Natural killer cell (primary cell): ENCODE data around the gene NUCB2. TPM values are rescaled to one million over a fixed set of nuclear protein-coding genes. Genes with fewer than 3 reads are reported as not detected.

ENCODE experiments used
- ATAC-seq, 3 donors: fragments of 150-1000 bp in 2 of 3; fragments of 200-7000 bp in 1 of 3; cut with Tn5 transposase; 1 replicate in 1 of 3; 2 replicates in 2 of 3; pipeline ENCODE4 v1.10.0; 2021; ENCODE audit warnings: mild to moderate bottlenecking in 2 of 3, moderate library complexity in 2 of 3
- DNase-seq, 2 donors: peaks; one replicate each; pipeline versions ENCODE4 v3.0.0 to v3.0.0-alpha.2; 2013 to 2021; ENCODE audit warnings: mixed read lengths in 1 of 2
- H3K27ac ChIP-seq: one replicate; pipeline ENCODE4 v1.5.1; 2013; ENCODE audit warnings: mild to moderate bottlenecking, low read length
- H3K27me3 ChIP-seq: one replicate; pipeline ENCODE4 v1.6.1; 2013; ENCODE audit warnings: low read length; ENCODE audit not compliant: control insufficient read depth, insufficient read depth
- H3K36me3 ChIP-seq: one replicate; pipeline ENCODE4 v1.6.1; 2013; ENCODE audit warnings: low read length; ENCODE audit not compliant: control insufficient read depth, insufficient read depth
- H3K4me1 ChIP-seq: one replicate; pipeline ENCODE4 v1.6.1; 2013; ENCODE audit warnings: low read length; ENCODE audit not compliant: control insufficient read depth, insufficient read depth
- H3K4me3 ChIP-seq: one replicate; pipeline ENCODE4 v1.5.1; 2013; ENCODE audit warnings: low read length
- H3K9me3 ChIP-seq: one replicate; pipeline ENCODE4 v1.6.1; 2013; ENCODE audit warnings: low read length; ENCODE audit not compliant: control insufficient read depth, insufficient read depth
- H3K27ac Mint-ChIP-seq, 2 donors: one replicate each; pipeline ENCODE4 v1.8.0; 2022; ENCODE audit warnings: mild to moderate bottlenecking in 2 of 2, mixed read lengths in 2 of 2, moderate library complexity in 1 of 2
- H3K27me3 Mint-ChIP-seq, 2 donors: one replicate each; pipeline ENCODE4 v1.8.0; 2022; ENCODE audit warnings: low read depth in 2 of 2, mixed read lengths in 2 of 2
- H3K36me3 Mint-ChIP-seq: one replicate; pipeline ENCODE4 v1.8.0; 2022; ENCODE audit warnings: mixed read lengths
- H3K4me1 Mint-ChIP-seq, 2 donors: one replicate each; pipeline ENCODE4 v1.8.0; 2022; ENCODE audit warnings: mixed read lengths in 2 of 2
- H3K4me3 Mint-ChIP-seq: one replicate; pipeline ENCODE4 v1.8.0; 2022; ENCODE audit warnings: mild to moderate bottlenecking, moderate library complexity, mixed read lengths
- H3K9me3 Mint-ChIP-seq, 2 donors: one replicate each; pipeline ENCODE4 v1.8.0; 2022; ENCODE audit warnings: mixed read lengths in 2 of 2
- WGBS: methylation state at CpG from one replicate; pipeline ENCODE4 v1.1.7; 2013; ENCODE audit warnings: missing lambda C conversion rate; ENCODE audit not compliant: insufficient coverage; 5-methylcytosine and 5-hydroxymethylcytosine counted together
- intact Hi-C: fragments of 100-400 bp; cut with micrococcal nuclease; formaldehyde crosslinking; loops from one replicate; pipeline ENCODE4 v1.14.2; 2022
- total RNA-seq, 4 donors: library from RNA; stranded (reverse); fragments of 120-200 nt in 1 of 4; gene quantifications; one replicate each; pipeline versions ENCODE4 v1.2.3 to v1.2.4, GENCODE V29; 2013 to 2022
- TF ChIP-seq, protein P1 (sequence below): fragments of 200-600 bp; IDR thresholded peaks from one replicate; pipeline ENCODE4 v1.8.0; 2022; ENCODE audit warnings: antibody characterized with exemption

Gene NUCB2
- total RNA-seq, 3 donors from 2014 or later (not counting 1 experiment from before 2014, with no cell fraction given), result 70.7 to 101 (median 81.4) TPM

DNA sequence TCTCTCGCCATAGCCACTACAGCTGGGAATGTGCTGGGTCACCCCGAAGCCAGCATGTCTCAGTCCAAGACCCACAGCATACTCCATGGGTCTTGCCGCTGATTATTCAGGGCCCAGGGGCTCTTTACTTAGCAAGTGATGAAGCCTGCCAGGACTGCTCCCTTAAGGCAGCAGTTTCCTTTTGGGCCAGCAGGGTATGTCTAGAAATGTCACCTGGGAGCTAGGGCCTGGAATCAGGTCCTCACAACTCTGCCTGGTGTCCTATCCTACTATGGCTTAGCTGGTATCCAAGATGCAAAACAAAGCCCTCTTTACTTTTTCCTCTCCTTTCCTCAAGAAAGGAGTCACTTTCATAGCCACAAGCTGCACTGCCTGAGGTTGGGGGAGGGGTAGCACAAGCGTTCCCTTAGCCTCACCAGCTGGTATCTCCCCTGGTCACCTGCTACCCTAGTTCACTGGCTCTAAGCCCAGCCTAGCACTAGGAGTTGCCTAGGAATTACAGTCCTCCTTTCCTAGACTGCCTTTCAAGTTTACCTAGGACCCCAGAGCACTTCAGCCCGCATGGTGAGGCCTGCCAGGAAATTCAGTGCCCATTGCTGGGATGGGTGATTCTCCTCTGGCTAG, 52.4 kb downstream of the NUCB2 start:
- peaks cover 2% of the 10 kb centered on the region for H3K4me1 ChIP-seq
- ATAC-seq (no peak), DNase-seq (no peak)
- H3K27ac Mint-ChIP-seq, result no peak overlapping the region
- no peak overlapping the region for H3K4me3 ChIP-seq
- H3K36me3 ChIP-seq, result peaks cover 19% of the 10 kb centered on the region
- no peaks in the 10 kb centered on the region for H3K27me3 Mint-ChIP-seq
- peaks cover 18% of the 10 kb centered on the region for H3K36me3 Mint-ChIP-seq
- H3K4me1 Mint-ChIP-seq, result peaks cover 7 to 9% of the 10 kb centered on the region in 2 donors
- no peaks in the 10 kb centered on the region for H3K27me3 ChIP-seq
- over 99% methylated on average over 5 of the region's 5 CpGs for WGBS
- no peaks in the 10 kb centered on the region for H3K9me3 Mint-ChIP-seq
- intact Hi-C loops, result no loop called here
- H3K9me3 ChIP-seq, result no peaks in the 10 kb centered on the region
- H3K27ac ChIP-seq, result no peak overlapping the region
- no peak overlapping the region for H3K4me3 Mint-ChIP-seq
- TF ChIP-seq, protein P1, sequence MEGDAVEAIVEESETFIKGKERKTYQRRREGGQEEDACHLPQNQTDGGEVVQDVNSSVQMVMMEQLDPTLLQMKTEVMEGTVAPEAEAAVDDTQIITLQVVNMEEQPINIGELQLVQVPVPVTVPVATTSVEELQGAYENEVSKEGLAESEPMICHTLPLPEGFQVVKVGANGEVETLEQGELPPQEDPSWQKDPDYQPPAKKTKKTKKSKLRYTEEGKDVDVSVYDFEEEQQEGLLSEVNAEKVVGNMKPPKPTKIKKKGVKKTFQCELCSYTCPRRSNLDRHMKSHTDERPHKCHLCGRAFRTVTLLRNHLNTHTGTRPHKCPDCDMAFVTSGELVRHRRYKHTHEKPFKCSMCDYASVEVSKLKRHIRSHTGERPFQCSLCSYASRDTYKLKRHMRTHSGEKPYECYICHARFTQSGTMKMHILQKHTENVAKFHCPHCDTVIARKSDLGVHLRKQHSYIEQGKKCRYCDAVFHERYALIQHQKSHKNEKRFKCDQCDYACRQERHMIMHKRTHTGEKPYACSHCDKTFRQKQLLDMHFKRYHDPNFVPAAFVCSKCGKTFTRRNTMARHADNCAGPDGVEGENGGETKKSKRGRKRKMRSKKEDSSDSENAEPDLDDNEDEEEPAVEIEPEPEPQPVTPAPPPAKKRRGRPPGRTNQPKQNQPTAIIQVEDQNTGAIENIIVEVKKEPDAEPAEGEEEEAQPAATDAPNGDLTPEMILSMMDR, result no peak

GRCh38 chr11:17331669-17332068, 55.1 kb downstream of the NUCB2 start:
- H3K4me3 ChIP-seq, result no peak overlapping the region
- ATAC-seq (no peak), DNase-seq (no peak)
- TF ChIP-seq, protein P1, result no peak
- Mint-ChIP-seq H3K36me3 (peaks cover 18% of the 10 kb centered on the region), H3K27me3 (no peaks in the 10 kb centered on the region), H3K4me3 (no peak overlapping the region), H3K4me1 (peaks cover 8 to 11% of the 10 kb centered on the region in 2 donors), H3K9me3 (no peaks in the 10 kb centered on the region), H3K27ac (no peak overlapping the region)
- H3K36me3 ChIP-seq, result peaks cover 19% of the 10 kb centered on the region
- no peaks in the 10 kb centered on the region for H3K9me3 ChIP-seq
- H3K27ac ChIP-seq, result no peak overlapping the region
- H3K4me1 ChIP-seq, result peaks cover 7% of the 10 kb centered on the region
- 100% methylated on average over 1 of the region's 2 CpGs for WGBS
- intact Hi-C loops, result no loop called here
- no peaks in the 10 kb centered on the region for H3K27me3 ChIP-seq

GRCh38 chr11:17333799-17334586, 57.5 kb downstream of the NUCB2 start:
- H3K4me1 Mint-ChIP-seq, result peaks cover 8 to 11% of the 10 kb centered on the region in 2 donors
- H3K36me3 Mint-ChIP-seq, result peaks cover 10% of the 10 kb centered on the region
- peak overlapping the region; percentile 32 to 57 for H3K27ac Mint-ChIP-seq
- H3K4me3 Mint-ChIP-seq, result no peak overlapping the region
- ATAC-seq, result peak in 2 of 3 donors; percentile 32 to 71
- DNase-seq, result peak in 1 of 2 donors; percentile 54
- Histone ChIP-seq H3K36me3 (peaks cover 9% of the 10 kb centered on the region), H3K4me3 (no peak overlapping the region), H3K27ac (peak overlapping the region; percentile 21), H3K4me1 (peaks cover 7% of the 10 kb centered on the region), H3K27me3 (no peaks in the 10 kb centered on the region), H3K9me3 (no peaks in the 10 kb centered on the region)
- TF ChIP-seq, protein P1, result no peak
- 51% methylated on average over 4 of the region's 4 CpGs for WGBS
- no peaks in the 10 kb centered on the region for H3K9me3 Mint-ChIP-seq
- intact Hi-C loops, result no loop called here
- no peaks in the 10 kb centered on the region for H3K27me3 Mint-ChIP-seq
